ENCODE data around the gene FSTL5. TPM values are rescaled to one million over a fixed set of nuclear protein-coding genes. Genes with fewer than 3 reads are reported as not detected.
A peak's percentile ranks its signal among the peaks of the same experiment; 100 is the strongest.

The FSTL5 gene
- total RNA-seq, 1 experiment from 2014 or later = 0.55 TPM

DNA sequence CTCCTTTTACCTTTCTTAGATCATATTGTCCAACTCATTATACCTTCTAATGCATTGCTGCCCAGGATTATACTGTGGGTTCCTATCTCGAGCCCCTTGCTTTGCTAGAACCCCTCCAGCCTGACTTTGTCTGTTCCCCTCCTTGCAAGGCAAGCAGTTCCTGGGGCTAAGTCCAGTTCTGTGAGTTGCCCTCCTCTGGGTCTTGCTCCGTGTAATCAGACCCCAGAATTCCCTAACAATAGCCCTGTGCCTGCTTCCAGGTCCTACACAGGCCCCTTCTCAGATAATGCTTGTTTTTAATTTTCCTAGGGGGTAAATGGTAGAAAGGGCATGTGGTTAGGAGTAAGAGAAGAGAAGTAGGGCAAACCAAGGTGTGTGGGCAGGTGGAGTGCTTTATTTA is 145.9 kb downstream of the FSTL5 start:
- no peak for DNase-seq (ENCODE audit: low spot score)
- no peaks in the 10 kb centered on the region for H3K9me3 Mint-ChIP-seq
- H3K27me3 Mint-ChIP-seq (ENCODE audit: low read depth) = no peaks in the 10 kb centered on the region
- ChIA-PET POLR2A (no interaction called here), CTCF (no interaction called here)
- no peak overlapping the region; the same call in 1 of the 2 replicates for H3K27ac Mint-ChIP-seq
- H3K4me3 Mint-ChIP-seq = no peak overlapping the region
- TF ChIP-seq ZNF396 (CRISPR knock-in tag; IDR thresholded peaks at IDR 0.05; ENCODE audit: borderline replicate concordance) (no peak), ZNF138 (CRISPR knock-in tag; conservative IDR thresholded peaks at IDR 0.05) (no peak), TCF7 (CRISPR knock-in tag; IDR thresholded peaks at IDR 0.05; ENCODE audit: low read depth) (no peak), ATF3 (CRISPR knock-in tag; conservative IDR thresholded peaks at IDR 0.05) (no peak), STAT6 (CRISPR knock-in tag; conservative IDR thresholded peaks at IDR 0.05; ENCODE audit: low read depth) (no peak), ZNF232 (CRISPR knock-in tag; IDR thresholded peaks at IDR 0.05) (no peak), AFF4 (CRISPR knock-in tag; IDR thresholded peaks at IDR 0.05; ENCODE audit: borderline replicate concordance) (no peak), ZNF219 (CRISPR knock-in tag; IDR thresholded peaks at IDR 0.05; ENCODE audit: borderline replicate concordance) (no peak), E2F1 (CRISPR knock-in tag; IDR thresholded peaks at IDR 0.05) (no peak), JAZF1 (CRISPR knock-in tag; IDR thresholded peaks at IDR 0.05) (no peak), RORB (CRISPR knock-in tag; IDR thresholded peaks at IDR 0.05) (no peak)
- TF ChIP-seq, protein P1, sequence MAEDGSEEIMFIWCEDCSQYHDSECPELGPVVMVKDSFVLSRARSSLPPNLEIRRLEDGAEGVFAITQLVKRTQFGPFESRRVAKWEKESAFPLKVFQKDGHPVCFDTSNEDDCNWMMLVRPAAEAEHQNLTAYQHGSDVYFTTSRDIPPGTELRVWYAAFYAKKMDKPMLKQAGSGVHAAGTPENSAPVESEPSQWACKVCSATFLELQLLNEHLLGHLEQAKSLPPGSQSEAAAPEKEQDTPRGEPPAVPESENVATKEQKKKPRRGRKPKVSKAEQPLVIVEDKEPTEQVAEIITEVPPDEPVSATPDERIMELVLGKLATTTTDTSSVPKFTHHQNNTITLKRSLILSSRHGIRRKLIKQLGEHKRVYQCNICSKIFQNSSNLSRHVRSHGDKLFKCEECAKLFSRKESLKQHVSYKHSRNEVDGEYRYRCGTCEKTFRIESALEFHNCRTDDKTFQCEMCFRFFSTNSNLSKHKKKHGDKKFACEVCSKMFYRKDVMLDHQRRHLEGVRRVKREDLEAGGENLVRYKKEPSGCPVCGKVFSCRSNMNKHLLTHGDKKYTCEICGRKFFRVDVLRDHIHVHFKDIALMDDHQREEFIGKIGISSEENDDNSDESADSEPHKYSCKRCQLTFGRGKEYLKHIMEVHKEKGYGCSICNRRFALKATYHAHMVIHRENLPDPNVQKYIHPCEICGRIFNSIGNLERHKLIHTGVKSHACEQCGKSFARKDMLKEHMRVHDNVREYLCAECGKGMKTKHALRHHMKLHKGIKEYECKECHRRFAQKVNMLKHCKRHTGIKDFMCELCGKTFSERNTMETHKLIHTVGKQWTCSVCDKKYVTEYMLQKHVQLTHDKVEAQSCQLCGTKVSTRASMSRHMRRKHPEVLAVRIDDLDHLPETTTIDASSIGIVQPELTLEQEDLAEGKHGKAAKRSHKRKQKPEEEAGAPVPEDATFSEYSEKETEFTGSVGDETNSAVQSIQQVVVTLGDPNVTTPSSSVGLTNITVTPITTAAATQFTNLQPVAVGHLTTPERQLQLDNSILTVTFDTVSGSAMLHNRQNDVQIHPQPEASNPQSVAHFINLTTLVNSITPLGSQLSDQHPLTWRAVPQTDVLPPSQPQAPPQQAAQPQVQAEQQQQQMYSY (CRISPR knock-in tag; IDR thresholded peaks at IDR 0.05) = no peak
- TF ChIP-seq, protein P2, sequence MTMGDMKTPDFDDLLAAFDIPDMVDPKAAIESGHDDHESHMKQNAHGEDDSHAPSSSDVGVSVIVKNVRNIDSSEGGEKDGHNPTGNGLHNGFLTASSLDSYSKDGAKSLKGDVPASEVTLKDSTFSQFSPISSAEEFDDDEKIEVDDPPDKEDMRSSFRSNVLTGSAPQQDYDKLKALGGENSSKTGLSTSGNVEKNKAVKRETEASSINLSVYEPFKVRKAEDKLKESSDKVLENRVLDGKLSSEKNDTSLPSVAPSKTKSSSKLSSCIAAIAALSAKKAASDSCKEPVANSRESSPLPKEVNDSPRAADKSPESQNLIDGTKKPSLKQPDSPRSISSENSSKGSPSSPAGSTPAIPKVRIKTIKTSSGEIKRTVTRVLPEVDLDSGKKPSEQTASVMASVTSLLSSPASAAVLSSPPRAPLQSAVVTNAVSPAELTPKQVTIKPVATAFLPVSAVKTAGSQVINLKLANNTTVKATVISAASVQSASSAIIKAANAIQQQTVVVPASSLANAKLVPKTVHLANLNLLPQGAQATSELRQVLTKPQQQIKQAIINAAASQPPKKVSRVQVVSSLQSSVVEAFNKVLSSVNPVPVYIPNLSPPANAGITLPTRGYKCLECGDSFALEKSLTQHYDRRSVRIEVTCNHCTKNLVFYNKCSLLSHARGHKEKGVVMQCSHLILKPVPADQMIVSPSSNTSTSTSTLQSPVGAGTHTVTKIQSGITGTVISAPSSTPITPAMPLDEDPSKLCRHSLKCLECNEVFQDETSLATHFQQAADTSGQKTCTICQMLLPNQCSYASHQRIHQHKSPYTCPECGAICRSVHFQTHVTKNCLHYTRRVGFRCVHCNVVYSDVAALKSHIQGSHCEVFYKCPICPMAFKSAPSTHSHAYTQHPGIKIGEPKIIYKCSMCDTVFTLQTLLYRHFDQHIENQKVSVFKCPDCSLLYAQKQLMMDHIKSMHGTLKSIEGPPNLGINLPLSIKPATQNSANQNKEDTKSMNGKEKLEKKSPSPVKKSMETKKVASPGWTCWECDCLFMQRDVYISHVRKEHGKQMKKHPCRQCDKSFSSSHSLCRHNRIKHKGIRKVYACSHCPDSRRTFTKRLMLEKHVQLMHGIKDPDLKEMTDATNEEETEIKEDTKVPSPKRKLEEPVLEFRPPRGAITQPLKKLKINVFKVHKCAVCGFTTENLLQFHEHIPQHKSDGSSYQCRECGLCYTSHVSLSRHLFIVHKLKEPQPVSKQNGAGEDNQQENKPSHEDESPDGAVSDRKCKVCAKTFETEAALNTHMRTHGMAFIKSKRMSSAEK (CRISPR knock-in tag; IDR thresholded peaks at IDR 0.05; ENCODE audit: borderline replicate concordance) = no peak
- H3K36me3 Mint-ChIP-seq = no peaks in the 10 kb centered on the region
- ATAC-seq = peak; percentile 81
- peaks cover 4% of the 10 kb centered on the region; the same call in 1 of the 2 replicates for H3K4me1 Mint-ChIP-seq
